Neural progenitor cell (in vitro differentiated cells): Measurements from ENCODE around the gene ANKS4B. TPM values are rescaled to one million over a fixed set of nuclear protein-coding genes. Genes with fewer than 3 reads are reported as not detected.

Experiments used
- DNase-seq: peaks from one replicate; pipeline ENCODE4 v3.0.0-alpha.2; 2016; ENCODE audit warnings: low spot score
- H2AFZ ChIP-seq: fragments of 200-600 bp; sonication (generic); replicated peaks from 2 replicates; pipeline ENCODE4 v1.6.1; 2016; ENCODE audit warnings: antibody characterized with exemption
- H3F3A ChIP-seq: fragments of 200-600 bp; sonication (generic); 2 replicates; pipeline ENCODE4 v1.6.1; 2016; ENCODE audit warnings: antibody characterized with exemption, low read depth
- H3K27ac ChIP-seq: fragments of 200-600 bp; sonication (generic); 2 replicates; pipeline ENCODE4 v1.5.1; 2016; ENCODE audit warnings: mild to moderate bottlenecking
- H3K27me3 ChIP-seq: fragments of 200-600 bp; sonication (generic); 2 replicates; pipeline ENCODE4 v1.6.1; 2016; ENCODE audit warnings: mild to moderate bottlenecking, moderate library complexity
- H3K36me3 ChIP-seq: fragments of 200-600 bp; sonication (generic); 2 replicates; pipeline ENCODE4 v1.5.1; 2016
- H3K4me1 ChIP-seq: fragments of 200-600 bp; sonication (generic); 2 replicates; pipeline ENCODE4 v1.6.1; 2016; ENCODE audit warnings: mixed run types
- H3K4me2 ChIP-seq: fragments of 200-600 bp; sonication (generic); 2 replicates; pipeline ENCODE4 v1.6.1; 2016
- H3K4me3 ChIP-seq: fragments of 200-600 bp; sonication (generic); 2 replicates; pipeline ENCODE4 v1.5.1; 2016
- H3K79me2 ChIP-seq: fragments of 200-600 bp; sonication (generic); 2 replicates; pipeline ENCODE4 v1.6.1; 2016; ENCODE audit warnings: low read depth
- H3K9ac ChIP-seq: fragments of 200-600 bp; sonication (generic); 2 replicates; pipeline ENCODE4 v1.6.1; 2016
- H3K9me3 ChIP-seq: fragments of 200-600 bp; sonication (generic); 2 replicates; pipeline ENCODE4 v1.5.1; 2016; ENCODE audit warnings: low read depth
- H4K20me1 ChIP-seq: fragments of 200-600 bp; sonication (generic); 2 replicates; pipeline ENCODE4 v1.6.1; 2016; ENCODE audit warnings: low read depth
- H3K27ac Mint-ChIP-seq: 3 replicates; pipeline ENCODE4 v1.8.0; 2021; ENCODE audit warnings: mixed read lengths
- H3K27me3 Mint-ChIP-seq: 2 replicates; pipeline ENCODE4 v1.8.0; 2022; ENCODE audit warnings: low read depth, mild to moderate bottlenecking, inconsistent platforms, moderate library complexity, mixed read lengths; ENCODE audit not compliant: insufficient read depth
- H3K36me3 Mint-ChIP-seq: 3 replicates; pipeline ENCODE4 v1.8.0; 2021; ENCODE audit warnings: mixed read lengths
- H3K4me1 Mint-ChIP-seq: 3 replicates; pipeline ENCODE4 v1.8.0; 2021; ENCODE audit warnings: mixed read lengths
- H3K4me3 Mint-ChIP-seq: 3 replicates; pipeline ENCODE4 v1.8.0; 2021; ENCODE audit warnings: mild to moderate bottlenecking, moderate library complexity, mixed read lengths
- H3K9me3 Mint-ChIP-seq: 3 replicates; pipeline ENCODE4 v1.8.0; 2020; ENCODE audit warnings: mixed read lengths
- CTCF ChIP-seq: fragments of 200-600 bp; sonication (generic); IDR thresholded peaks from 2 replicates; pipeline ENCODE4 v1.5.1; 2017; ENCODE audit warnings: antibody characterized with exemption, mild to moderate bottlenecking
- EZH2 ChIP-seq: fragments of 200-600 bp; sonication (generic); IDR thresholded peaks from 2 replicates; pipeline ENCODE4 v1.6.1; 2017; ENCODE audit warnings: antibody characterized with exemption, mild to moderate bottlenecking, moderate library complexity
- EZH2phosphoT487 ChIP-seq: fragments of 200-600 bp; sonication (generic); IDR thresholded peaks from 2 replicates; pipeline ENCODE4 v1.6.1; 2017; ENCODE audit warnings: antibody characterized with exemption
- total RNA-seq: library from RNA; depleted of rRNA; stranded (reverse); fragments of >200 nt; gene quantifications from 2 replicates; pipeline ENCODE4 v1.2.3, GENCODE V29; 2015; ENCODE audit warnings: low replicate concordance

Gene ANKS4B
- total RNA-seq, 1 donor from 2014 or later = not detected

DNA sequence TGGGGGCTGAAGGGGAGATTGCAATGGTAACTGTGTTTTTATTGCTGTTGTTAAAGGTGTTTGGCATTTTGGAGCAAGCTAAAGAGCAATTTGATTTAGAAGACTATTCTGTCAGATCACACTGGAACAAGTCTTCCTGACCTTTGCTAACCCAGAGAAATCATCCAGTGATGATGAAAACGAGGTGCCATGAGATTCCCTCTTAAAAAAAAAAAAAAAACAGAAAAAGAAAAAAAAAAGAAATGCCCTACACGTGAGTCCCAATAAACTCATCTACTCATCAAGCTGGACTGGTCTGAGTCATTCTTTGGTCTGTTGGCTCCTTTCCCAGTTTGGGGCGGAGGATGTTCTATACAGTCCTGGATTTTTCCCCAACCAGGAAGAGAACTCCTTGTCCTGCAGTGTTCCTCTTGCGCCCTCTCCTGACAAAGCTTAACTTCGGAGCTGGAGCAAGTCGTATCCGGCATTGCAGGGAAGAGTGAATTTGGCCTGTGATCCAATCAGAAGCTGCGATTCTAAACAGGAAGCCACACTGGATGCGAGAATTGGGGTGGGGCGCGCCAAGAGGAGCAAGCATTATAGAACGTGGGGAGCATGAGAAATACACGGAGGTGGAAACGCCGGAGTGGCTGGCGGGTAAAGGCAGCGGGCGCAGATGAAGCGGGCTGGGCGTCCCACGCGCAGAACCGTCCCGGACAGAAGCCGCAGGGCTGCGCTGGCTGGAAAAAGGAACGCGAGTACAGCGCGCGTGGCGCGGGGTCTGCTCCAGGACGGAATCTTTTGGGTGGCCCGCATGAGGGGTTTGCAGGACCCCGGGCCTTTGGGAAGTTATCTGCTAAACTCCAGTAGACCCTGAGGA, 67.0 kb downstream of the ANKS4B start:
- peaks cover 23% of the 10 kb centered on the region for H3K27me3 Mint-ChIP-seq
- H3K9ac ChIP-seq = no peak overlapping the region

DNA sequence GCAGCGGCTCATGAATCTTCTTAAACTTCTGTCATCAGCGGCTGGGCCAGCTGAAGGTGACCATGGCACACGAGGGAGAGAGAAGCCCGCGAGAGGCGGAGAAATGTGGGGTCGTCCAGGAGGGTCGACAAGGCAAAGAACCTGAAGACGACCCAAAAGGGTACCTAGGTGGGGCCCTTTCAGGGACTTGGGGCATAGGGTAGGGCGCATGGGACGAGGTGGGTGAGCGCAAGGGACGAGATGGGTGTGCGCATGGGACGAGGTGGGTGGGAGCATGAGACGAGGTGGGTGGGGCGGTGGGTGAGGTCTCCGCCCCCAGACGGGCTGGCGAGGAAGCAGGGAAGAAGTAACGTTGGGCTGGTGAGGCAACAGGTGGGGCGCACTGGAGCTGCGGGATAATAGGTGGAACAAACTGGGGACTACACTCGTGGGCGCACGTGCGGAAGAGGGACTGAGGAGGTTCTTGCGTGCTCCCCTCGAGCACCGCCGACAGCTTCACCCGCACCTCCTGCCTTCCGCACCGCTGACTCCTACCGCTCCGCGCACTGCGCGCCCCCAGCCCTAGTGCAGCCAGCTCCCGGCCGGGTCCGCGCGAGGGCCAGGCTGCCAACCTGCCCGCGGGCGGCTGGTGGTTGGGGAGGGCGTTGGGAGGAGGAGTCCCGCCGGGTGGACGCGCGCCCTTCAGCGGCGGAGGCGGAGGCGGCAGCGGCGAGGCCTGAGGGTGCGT, 67.8 kb downstream of the ANKS4B start:
- peaks cover 10% of the 10 kb centered on the region for H3K4me1 Mint-ChIP-seq
- TF ChIP-seq CTCF = peak; percentile 36
- no peak for TF ChIP-seq EZH2
- TF ChIP-seq EZH2phosphoT487 = no peak
- H3K36me3 Mint-ChIP-seq = no peaks in the 10 kb centered on the region
- Histone ChIP-seq H3K4me1 (peaks cover 11% of the 10 kb centered on the region), H3K27me3 (peaks cover 53% of the 10 kb centered on the region), H3F3A (peaks cover 16% of the 10 kb centered on the region), H3K4me2 (peak overlapping the region; percentile 85), H3K4me3 (peak overlapping the region; percentile 59), H3K36me3 (no peaks in the 10 kb centered on the region), H2AFZ (peak overlapping the region; percentile 82), H3K79me2 (no peaks in the 10 kb centered on the region), H3K9me3 (no peaks in the 10 kb centered on the region), H4K20me1 (no peaks in the 10 kb centered on the region), H3K9ac (no peak overlapping the region), H3K27ac (no peak overlapping the region)
- peak; percentile 75 for DNase-seq
- peaks cover 23% of the 10 kb centered on the region for H3K27me3 Mint-ChIP-seq
- H3K27ac Mint-ChIP-seq = no peak overlapping the region
- no peaks in the 10 kb centered on the region for H3K9me3 Mint-ChIP-seq
- peak overlapping the region; percentile 94 for H3K4me3 Mint-ChIP-seq

More for the DNA sequence above, 67.0 kb downstream of the ANKS4B start:
- Histone ChIP-seq H2AFZ (peak overlapping the region; percentile 82), H3K79me2 (no peaks in the 10 kb centered on the region), H3K4me1 (peaks cover 11% of the 10 kb centered on the region), H3K4me2 (peak overlapping the region; percentile 85), H3K36me3 (no peaks in the 10 kb centered on the region), H3K27me3 (peaks cover 48% of the 10 kb centered on the region), H3K9me3 (no peaks in the 10 kb centered on the region), H3F3A (peaks cover 16% of the 10 kb centered on the region), H3K4me3 (peak overlapping the region; percentile 59), H4K20me1 (no peaks in the 10 kb centered on the region), H3K27ac (no peak overlapping the region)
- Mint-ChIP-seq H3K27ac (no peak overlapping the region), H3K4me3 (peak overlapping the region; percentile 94), H3K9me3 (no peaks in the 10 kb centered on the region), H3K36me3 (no peaks in the 10 kb centered on the region), H3K4me1 (peaks cover 10% of the 10 kb centered on the region)
- TF ChIP-seq EZH2phosphoT487 (no peak), CTCF (peak; percentile 90), EZH2 (no peak)
- peak; percentile 94 for DNase-seq

DNA sequence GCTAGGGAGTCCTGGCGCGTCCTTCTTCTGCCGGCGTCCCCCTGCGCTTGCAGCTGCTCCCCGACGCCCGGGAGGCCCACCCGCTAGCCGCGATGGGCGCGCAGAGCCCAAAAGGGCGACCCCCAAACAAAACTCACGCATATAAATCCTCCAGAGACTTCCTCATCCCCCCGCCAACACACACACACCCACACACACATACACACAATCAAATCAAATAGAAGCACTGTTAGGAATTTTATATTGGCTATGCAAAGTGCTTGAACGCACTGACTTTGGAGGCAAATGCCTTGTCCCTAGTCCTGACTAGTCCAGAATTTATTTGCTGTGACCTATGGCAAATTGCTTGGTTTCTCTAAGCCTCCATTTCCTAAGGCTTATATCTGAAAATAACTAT, 68.4 kb downstream of the ANKS4B start:
- Histone ChIP-seq H4K20me1 (no peaks in the 10 kb centered on the region), H3K4me1 (peaks cover 11% of the 10 kb centered on the region), H3K9ac (no peak overlapping the region), H3K27me3 (peaks cover 53% of the 10 kb centered on the region), H3K4me2 (peak overlapping the region; percentile 85), H3K79me2 (no peaks in the 10 kb centered on the region), H3K9me3 (no peaks in the 10 kb centered on the region), H3K36me3 (no peaks in the 10 kb centered on the region), H2AFZ (peak overlapping the region; percentile 82), H3F3A (peaks cover 16% of the 10 kb centered on the region), H3K4me3 (peak overlapping the region; percentile 59), H3K27ac (no peak overlapping the region)
- DNase-seq = no peak
- TF ChIP-seq EZH2phosphoT487 (no peak), EZH2 (peak; percentile 61), CTCF (no peak)
- Mint-ChIP-seq H3K27me3 (peaks cover 23% of the 10 kb centered on the region), H3K27ac (no peak overlapping the region), H3K9me3 (no peaks in the 10 kb centered on the region), H3K4me3 (peak overlapping the region; percentile 80), H3K4me1 (peaks cover 10% of the 10 kb centered on the region), H3K36me3 (no peaks in the 10 kb centered on the region)
